Subcutaneous abdominal adipose tissue (tissue), 5 donors: ENCODE data around the gene TNIP2.
A peak's percentile ranks its signal among the peaks of the same experiment; 100 is the strongest.
"Not testable (repeated sequence)": the region's sequence is repeated elsewhere in the genome, so short reads cannot be mapped to it uniquely, and the experiment has no call there.

Experiments used
- H3K27ac ChIP-seq: one replicate; pipeline ENCODE4 v1.7.0; 2013; ENCODE audit warnings: low read depth, mild to moderate bottlenecking, inconsistent platforms, low read length, moderate library complexity
- H3K27me3 ChIP-seq, 5 donors: one replicate each; pipeline ENCODE4 v1.7.0; 2013; ENCODE audit warnings: low read length in 5 of 5, inconsistent platforms in 1 of 5; ENCODE audit not compliant: control insufficient read depth in 5 of 5, insufficient read depth in 4 of 5
- H3K36me3 ChIP-seq, 5 donors: one replicate each; pipeline ENCODE4 v1.7.0; 2013; ENCODE audit warnings: low read length in 5 of 5; ENCODE audit not compliant: control insufficient read depth in 5 of 5, insufficient read depth in 5 of 5
- H3K4me1 ChIP-seq, 5 donors: one replicate each; pipeline ENCODE4 v1.7.0; 2013; ENCODE audit warnings: low read length in 5 of 5, mild to moderate bottlenecking in 3 of 5, moderate library complexity in 1 of 5; ENCODE audit not compliant: control insufficient read depth in 5 of 5, insufficient read depth in 5 of 5
- H3K4me3 ChIP-seq, 5 donors: one replicate each; pipeline ENCODE4 v1.7.0; 2013; ENCODE audit warnings: low read length in 5 of 5, low read depth in 1 of 5
- H3K9ac ChIP-seq, 5 donors: one replicate each; pipeline ENCODE4 v1.7.0; 2013; ENCODE audit warnings: low read length in 5 of 5, mild to moderate bottlenecking in 4 of 5, moderate library complexity in 3 of 5
- H3K9me3 ChIP-seq, 5 donors: one replicate each; pipeline ENCODE4 v1.7.0; 2013; ENCODE audit warnings: low read length in 5 of 5; ENCODE audit not compliant: control insufficient read depth in 5 of 5
- donor health status: healthy.
- donor health status: healthy.
- donor health status: healthy.
- donor health status: healthy.
- donor health status: healthy.

Gene TNIP2

DNA sequence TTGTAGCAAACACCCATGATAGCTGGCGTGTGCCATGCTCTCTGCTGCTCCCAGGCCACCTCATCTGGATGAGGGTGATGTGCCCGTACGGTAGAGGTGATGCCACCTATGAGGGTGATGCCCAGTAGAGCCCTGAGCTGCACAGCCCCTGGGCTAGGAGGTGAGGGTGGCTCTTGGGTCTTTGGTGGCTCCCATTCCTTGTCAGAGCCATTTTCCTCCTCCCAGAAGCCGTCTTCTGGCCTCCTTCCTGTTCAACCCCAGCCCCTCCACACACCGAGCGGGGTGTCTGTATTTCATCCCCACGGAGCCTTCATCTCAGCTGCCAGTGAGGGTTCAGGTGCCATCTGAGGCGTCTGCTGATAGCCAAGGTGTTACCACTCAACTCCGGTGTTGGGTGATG, 12.0 kb upstream of the TNIP2 start:
- no peaks in the 10 kb centered on the region for H3K27me3 ChIP-seq
- H3K4me3 ChIP-seq: no peak overlapping the region
- H3K36me3 ChIP-seq: no peaks in the 10 kb centered on the region
- H3K9me3 ChIP-seq: no peaks in the 10 kb centered on the region
- H3K9ac ChIP-seq: no peak overlapping the region
- peaks cover 0 to 33% (median 23%) of the 10 kb centered on the region in 5 donors for H3K4me1 ChIP-seq
- H3K27ac ChIP-seq: no peak overlapping the region

DNA sequence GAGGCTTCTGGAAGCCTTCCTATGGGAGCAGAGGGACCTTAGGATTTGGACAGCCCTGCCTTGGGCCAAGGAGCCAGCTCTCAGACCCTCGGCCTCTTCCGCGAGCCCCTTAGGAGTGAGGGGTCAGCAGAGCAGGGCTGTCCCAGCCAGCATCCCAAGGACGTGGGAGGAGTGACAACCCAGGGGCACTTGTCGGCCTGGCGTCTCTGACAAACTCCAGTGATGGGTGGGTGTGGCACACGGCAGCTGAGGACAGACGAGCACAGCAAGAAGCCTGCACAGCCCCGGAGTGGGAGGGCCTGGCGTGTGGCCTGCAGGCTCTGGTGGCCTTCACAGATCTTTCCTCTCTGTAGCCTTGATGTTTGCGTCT, 11.6 kb upstream of the TNIP2 start:
- H3K27ac ChIP-seq: no peak overlapping the region
- H3K36me3 ChIP-seq: no peaks in the 10 kb centered on the region

DNA sequence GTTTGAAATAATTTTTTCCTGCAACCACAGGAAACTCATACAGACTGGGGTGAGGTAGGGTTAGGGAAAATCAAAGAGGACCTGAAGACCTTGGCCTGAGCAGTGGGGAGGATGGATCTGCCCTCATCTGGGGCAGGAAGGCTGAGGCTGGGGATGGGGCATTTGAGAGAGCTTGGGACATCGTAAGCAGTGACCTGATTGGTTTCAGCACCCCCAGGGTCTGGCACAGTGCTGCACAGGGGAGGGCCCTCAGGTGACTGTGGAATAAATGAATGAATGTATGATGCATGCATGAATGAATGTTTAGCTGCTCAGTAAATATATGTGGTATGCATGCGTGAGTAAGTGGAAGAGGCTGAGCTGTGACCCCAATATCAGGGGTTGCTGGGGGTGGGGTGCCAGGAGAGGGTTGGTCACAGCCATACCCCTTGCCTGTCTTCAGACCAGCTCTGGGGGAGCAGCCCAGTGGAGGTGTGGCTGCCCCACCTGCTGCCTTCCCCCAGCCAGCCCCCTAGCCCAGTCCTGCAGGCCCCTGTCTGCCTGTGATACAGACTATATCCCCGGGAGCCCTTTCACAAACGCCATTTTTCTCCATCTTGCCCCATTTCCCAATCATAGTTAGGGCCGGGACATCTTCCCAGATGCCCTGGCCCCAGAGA, 11.0 kb upstream of the TNIP2 start:
- H3K4me3 ChIP-seq: no peak overlapping the region
- H3K9me3 ChIP-seq: no peaks in the 10 kb centered on the region
- no peak overlapping the region for H3K27ac ChIP-seq
- no peak overlapping the region for H3K9ac ChIP-seq
- H3K36me3 ChIP-seq: no peaks in the 10 kb centered on the region
- no peaks in the 10 kb centered on the region for H3K27me3 ChIP-seq
- H3K4me1 ChIP-seq: peaks cover 0 to 33% (median 23%) of the 10 kb centered on the region in 5 donors

More for the DNA sequence above, 11.6 kb upstream of the TNIP2 start:
- H3K9ac ChIP-seq: no peak overlapping the region
- H3K27me3 ChIP-seq: no peaks in the 10 kb centered on the region
- H3K4me1 ChIP-seq: peaks cover 0 to 33% (median 23%) of the 10 kb centered on the region in 5 donors
- no peaks in the 10 kb centered on the region for H3K9me3 ChIP-seq
- H3K4me3 ChIP-seq: no peak overlapping the region

DNA sequence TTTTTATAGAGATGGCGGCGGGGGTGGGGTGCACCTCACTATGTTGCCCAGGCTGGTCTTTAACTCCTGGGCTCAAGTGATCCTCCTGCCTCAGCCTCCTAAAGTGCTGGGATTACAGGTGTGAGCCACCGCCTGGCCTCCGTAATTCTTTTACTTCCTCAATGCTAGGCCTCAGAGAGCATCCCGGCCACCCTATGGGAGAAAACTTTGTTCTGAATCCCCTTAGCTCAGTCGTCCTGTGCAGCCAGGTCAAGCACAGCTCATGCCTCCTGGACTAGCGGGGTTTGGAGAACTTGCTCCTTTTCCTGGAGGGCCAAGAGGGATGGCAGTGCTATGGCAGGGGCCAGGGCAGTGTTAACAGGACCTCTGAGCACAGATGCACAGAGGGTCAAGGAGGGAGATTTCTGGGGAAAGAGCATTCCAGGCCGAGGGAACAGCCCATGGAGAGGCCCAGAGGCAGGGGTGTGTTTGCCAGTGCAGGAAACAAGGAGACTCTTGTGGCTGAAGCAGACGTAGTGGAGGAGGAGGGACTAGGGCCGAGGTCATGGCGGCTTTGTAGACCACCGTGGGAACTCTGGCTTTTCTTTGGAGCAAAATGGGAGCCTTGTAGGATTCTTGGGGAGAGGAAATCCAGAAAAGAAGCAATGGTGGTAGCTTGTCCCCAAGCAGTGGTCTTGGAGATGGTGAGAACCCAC, 9.8 kb upstream of the TNIP2 start:
- H3K9ac ChIP-seq: no peak overlapping the region
- H3K4me1 ChIP-seq: peaks cover 0 to 26% (median 21%) of the 10 kb centered on the region in 5 donors

DNA sequence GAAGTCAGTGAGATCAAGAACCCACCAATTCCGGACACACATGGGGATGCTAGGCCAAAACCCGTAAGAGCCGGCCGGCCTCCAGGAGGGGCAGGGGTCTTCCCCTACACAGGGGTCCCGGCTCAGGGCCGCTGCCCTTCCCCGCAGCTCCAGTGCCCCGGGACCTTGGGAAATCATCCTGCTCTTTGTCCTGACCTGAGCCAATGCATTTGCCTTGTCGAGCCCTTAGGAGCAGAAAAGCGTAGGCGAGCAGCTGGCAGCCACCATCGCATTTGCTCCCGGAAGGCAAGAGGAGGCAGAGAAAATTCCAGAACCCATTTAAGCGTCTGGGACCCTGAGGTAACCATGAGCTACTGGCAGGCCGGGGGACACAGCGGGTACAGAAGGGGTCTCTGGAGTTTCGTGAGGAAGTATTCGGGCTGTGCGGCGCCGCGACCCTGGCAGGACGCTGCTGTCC, 7.4 kb upstream of the TNIP2 start:
- no peaks in the 10 kb centered on the region for H3K9me3 ChIP-seq
- H3K9ac ChIP-seq: peak overlapping the region in 4 of 5 donors; percentile 35 to 79 (median 64)
- H3K27me3 ChIP-seq: no peaks in the 10 kb centered on the region
- peak overlapping the region; percentile 65 for H3K27ac ChIP-seq
- peaks cover 0 to 25% (median 20%) of the 10 kb centered on the region in 5 donors for H3K4me1 ChIP-seq
- peak overlapping the region; percentile 64 to 76 (median 66) for H3K4me3 ChIP-seq
- H3K36me3 ChIP-seq: no peaks in the 10 kb centered on the region

More for the DNA sequence above, 9.8 kb upstream of the TNIP2 start:
- Histone ChIP-seq H3K36me3 (no peaks in the 10 kb centered on the region), H3K9me3 (no peaks in the 10 kb centered on the region), H3K27me3 (no peaks in the 10 kb centered on the region), H3K4me3 (no peak overlapping the region), H3K27ac (no peak overlapping the region)

DNA sequence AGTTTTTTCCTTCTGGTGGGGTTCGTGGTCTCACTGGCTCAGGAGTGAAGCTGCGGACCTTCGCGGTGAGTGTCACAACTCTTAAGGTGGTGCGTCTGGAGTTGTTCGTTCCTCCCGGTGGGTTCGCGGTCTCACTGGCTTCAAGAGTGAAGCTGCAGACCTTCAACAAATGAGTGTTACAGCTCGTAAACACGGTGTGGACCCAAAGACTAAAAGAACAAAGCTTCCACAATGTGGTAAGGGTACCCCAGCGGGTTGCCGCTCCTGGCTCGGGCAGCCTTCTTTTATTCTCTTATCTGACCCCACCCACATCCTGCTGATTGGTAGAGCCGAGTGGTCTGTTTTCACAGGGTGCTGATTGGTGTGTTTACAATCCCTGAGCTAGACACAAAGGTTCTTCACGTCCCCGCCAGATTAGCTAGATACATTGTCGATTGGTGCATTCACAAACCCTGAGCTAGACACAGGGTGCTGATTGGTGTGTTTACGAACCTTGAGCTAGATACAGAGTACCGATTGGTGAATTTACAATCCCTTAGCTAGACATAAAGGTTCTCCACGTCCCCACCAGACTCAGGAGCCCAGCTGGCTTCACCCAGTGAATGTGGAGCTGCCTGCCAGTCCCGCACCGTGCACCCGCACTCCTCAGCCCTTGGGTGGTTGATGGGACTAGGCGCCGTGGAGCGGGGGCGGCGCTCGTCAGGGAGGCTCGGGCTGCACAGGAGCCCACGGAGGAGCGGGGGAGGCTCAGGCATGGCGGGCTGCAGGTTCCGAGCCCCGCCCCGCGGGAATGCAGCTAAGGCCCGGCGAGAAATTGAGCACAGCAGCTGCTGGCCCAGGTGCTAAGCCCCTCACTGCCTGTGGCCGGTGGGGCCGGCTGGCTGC, 6.6 kb upstream of the TNIP2 start:
- H3K36me3 ChIP-seq, H3K9me3 ChIP-seq, H3K9ac ChIP-seq, H3K27me3 ChIP-seq, H3K27ac ChIP-seq, H3K4me3 ChIP-seq: not testable (repeated sequence)
- peaks cover 0 to 22% (median 14%) of the 10 kb centered on the region in 5 donors for H3K4me1 ChIP-seq

DNA sequence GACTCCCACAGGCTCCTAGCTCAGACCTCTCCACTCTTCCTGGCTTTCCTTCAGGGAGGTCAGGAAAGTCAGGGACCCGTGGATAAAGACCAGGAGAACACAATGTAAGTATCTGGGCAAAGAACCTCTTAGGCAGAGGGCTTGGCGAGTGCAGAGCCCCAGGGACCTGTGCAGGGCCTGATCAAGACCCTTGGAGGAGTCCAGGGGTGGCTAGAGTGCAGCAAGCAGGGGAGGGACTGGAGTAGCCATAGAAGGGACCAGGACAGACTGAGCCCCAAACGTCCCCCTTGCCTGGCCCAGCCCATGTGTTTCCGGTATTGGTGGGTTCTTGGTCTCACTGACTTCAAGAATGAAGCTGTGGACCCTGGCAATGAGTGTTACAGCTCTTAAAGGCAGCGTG, 5.9 kb upstream of the TNIP2 start:
- peaks cover 0 to 15% (median 8%) of the 10 kb centered on the region in 5 donors for H3K4me1 ChIP-seq
- H3K9me3 ChIP-seq: no peaks in the 10 kb centered on the region
- no peak overlapping the region for H3K27ac ChIP-seq
- no peak overlapping the region for H3K9ac ChIP-seq
- no peaks in the 10 kb centered on the region for H3K36me3 ChIP-seq
- no peaks in the 10 kb centered on the region for H3K27me3 ChIP-seq
- no peak overlapping the region for H3K4me3 ChIP-seq

DNA sequence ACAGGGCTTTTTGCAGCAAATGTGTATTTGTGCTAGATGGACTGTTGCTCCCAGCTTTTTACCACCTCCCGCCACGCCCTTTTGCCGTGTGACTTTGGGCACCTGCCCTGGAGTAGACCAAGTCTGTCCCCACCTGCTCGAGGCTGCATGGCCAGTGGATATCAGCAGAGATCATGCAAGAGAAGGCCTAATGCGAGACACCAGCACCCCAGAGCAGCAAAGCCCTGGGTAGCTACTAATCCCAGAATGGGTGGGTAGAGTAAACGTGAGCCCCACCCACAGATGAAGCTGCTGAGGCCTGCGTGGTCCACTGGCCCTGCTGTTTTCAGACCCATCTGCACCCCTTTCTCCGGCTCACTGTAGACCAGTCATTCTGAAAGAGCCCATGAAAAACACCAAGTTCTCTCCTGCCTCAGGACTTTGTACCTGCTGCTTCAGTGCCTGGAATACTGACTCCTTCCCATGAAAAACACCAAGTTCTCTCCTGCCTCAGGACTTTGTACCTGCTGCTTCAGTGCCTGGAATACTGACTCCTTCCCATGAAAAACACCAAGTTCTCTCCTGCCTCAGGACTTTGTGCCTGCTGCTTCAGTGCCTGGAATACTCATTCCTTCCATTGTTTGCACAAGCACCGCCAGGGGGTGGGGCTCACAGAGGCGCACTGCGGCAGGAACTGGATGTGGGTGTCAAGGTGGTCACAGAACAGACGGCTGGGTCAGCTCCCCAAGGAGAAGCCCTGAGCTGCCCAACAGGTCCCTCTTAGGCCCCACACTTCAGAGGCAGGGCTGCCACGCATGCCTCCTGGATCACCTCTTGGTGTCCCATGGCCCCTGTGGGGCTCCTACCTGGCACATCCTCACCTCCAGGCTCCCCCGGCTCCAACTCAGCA, 5.1 kb upstream of the TNIP2 start:
- H3K9ac ChIP-seq: no peak overlapping the region
- H3K4me3 ChIP-seq: no peak overlapping the region
- H3K27me3 ChIP-seq: no peaks in the 10 kb centered on the region
- H3K27ac ChIP-seq: no peak overlapping the region
- no peaks in the 10 kb centered on the region for H3K36me3 ChIP-seq
- no peaks in the 10 kb centered on the region for H3K9me3 ChIP-seq
- peaks cover 0 to 21% (median 13%) of the 10 kb centered on the region in 5 donors for H3K4me1 ChIP-seq

DNA sequence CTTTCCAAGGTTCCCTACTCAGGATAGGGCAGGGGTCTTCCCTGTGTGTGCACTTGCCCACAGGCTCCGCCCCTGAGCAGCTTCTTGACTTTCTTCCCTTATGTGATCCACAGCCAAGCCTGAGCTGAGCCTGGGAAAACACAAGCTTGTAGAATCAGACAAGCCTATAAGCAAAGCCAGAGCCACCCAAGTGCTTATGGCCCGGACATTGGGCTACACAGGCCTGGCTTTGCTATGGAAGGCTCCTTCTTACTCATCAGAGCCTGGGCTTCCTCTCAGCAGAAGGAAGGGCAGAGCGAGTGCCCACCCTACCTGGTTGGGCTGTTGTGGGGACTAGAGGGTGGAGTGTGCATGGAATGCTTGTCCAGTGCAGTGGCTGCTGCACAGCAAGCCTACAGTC, 1.3 kb upstream of the TNIP2 start:
- H3K9me3 ChIP-seq: no peaks in the 10 kb centered on the region
- H3K4me1 ChIP-seq: peaks cover 3 to 22% (median 15%) of the 10 kb centered on the region in 5 donors
- no peak overlapping the region for H3K27ac ChIP-seq
- no peak overlapping the region for H3K4me3 ChIP-seq
- no peak overlapping the region for H3K9ac ChIP-seq
- H3K36me3 ChIP-seq: peaks cover 0 to 4% (median 0%) of the 10 kb centered on the region in 5 donors
- no peaks in the 10 kb centered on the region for H3K27me3 ChIP-seq
